ENCODE results near the gene KRT71.
A peak's percentile ranks its signal among the peaks of the same experiment; 100 is the strongest.
"Not testable (repeated sequence)": the region's sequence is repeated elsewhere in the genome, so short reads cannot be mapped to it uniquely, and the experiment has no call there.

The KRT71 gene

GRCh38 chr12:52519826-52520662, 32.9 kb downstream of the KRT71 start, which contains the start of gene KRT5:
Gene KRT5, minus strand, starts transcription at chr12:52520394. Its CDS starts 98 bp downstream, at chr12:52520296.
- DNase-seq = no peak

- no peak for DNase-seq
Observed at GRCh38 chr12:52519387-52519703, 33.6 kb downstream of the KRT71 start.

- no peak for DNase-seq
Observed at GRCh38 chr12:52518574-52519386, 34.2 kb downstream of the KRT71 start.

GRCh38 chr12:52517888-52518287, 35.1 kb downstream of the KRT71 start:
- DNase-seq = no peak

GRCh38 chr12:52517005-52517835, 35.7 kb downstream of the KRT71 start:
- DNase-seq = no peak

- DNase-seq = peak; percentile 65
Observed at GRCh38 chr12:52515927-52516831, 36.8 kb downstream of the KRT71 start.

GRCh38 chr12:52515319-52515646, 37.7 kb downstream of the KRT71 start:
- DNase-seq = no peak

- no peak for DNase-seq
Observed at GRCh38 chr12:52514471-52515318, 38.2 kb downstream of the KRT71 start.

GRCh38 chr12:52513736-52514135, 39.2 kb downstream of the KRT71 start:
- DNase-seq = no peak

GRCh38 chr12:52508211-52508610, 44.7 kb downstream of the KRT71 start:
- DNase-seq = no peak

GRCh38 chr12:52506858-52507715, 45.9 kb downstream of the KRT71 start:
- peak; percentile 94 for DNase-seq

GRCh38 chr12:52502877-52503276, 50.1 kb downstream of the KRT71 start:
- no peak for DNase-seq

- no peak for DNase-seq
Observed at GRCh38 chr12:52501490-52501889, 51.5 kb downstream of the KRT71 start.

- not testable (repeated sequence) for DNase-seq
Observed at GRCh38 chr12:52500574-52500973, 52.4 kb downstream of the KRT71 start.

GRCh38 chr12:52499806-52500560, 53.0 kb downstream of the KRT71 start:
- peak; percentile 50 for DNase-seq

- no peak for DNase-seq
Observed at GRCh38 chr12:52498946-52499345, 54.0 kb downstream of the KRT71 start.

- DNase-seq = no peak
Observed at GRCh38 chr12:52497975-52498374, 55.0 kb downstream of the KRT71 start.

- peak; percentile 99 for DNase-seq
Observed at GRCh38 chr12:52496590-52497071, 56.3 kb downstream of the KRT71 start.

GRCh38 chr12:52496054-52496453, 56.9 kb downstream of the KRT71 start:
- DNase-seq = peak; percentile 64
